HG03135 (cell line): Measurements from ENCODE around the gene PSENEN.
"Not testable (repeated sequence)": the region's sequence is repeated elsewhere in the genome, so short reads cannot be mapped to it uniquely, and the experiment has no call there.

Experiments
- ATAC-seq: cut with Tn5 transposase; IDR thresholded peaks from one replicate; pipeline ENCODE4 v1.9.1; 2021; ENCODE audit warnings: mild to moderate bottlenecking, moderate library complexity; ENCODE audit not compliant: unreplicated experiment

The PSENEN gene

GRCh38 chr19:35787227-35787799 is 41.9 kb downstream of the PSENEN start:
- ATAC-seq, result no peak

GRCh38 chr19:35788205-35788960 is 42.9 kb downstream of the PSENEN start:
- ATAC-seq, result no peak

- no peak for ATAC-seq
These were observed 43.9 kb downstream of the PSENEN start for GRCh38 chr19:35789195-35789977.

GRCh38 chr19:35789978-35790944 is 44.8 kb downstream of the PSENEN start:
- no peak for ATAC-seq

- ATAC-seq, result no peak
These were observed 45.7 kb downstream of the PSENEN start for GRCh38 chr19:35790981-35791813.

GRCh38 chr19:35791814-35792279 is 46.4 kb downstream of the PSENEN start:
- ATAC-seq, result no peak

GRCh38 chr19:35792312-35792711 is 46.9 kb downstream of the PSENEN start:
- ATAC-seq, result no peak

- ATAC-seq, result no peak
These were observed 47.4 kb downstream of the PSENEN start for GRCh38 chr19:35792888-35793287.

- ATAC-seq, result no peak
These were observed 48.1 kb downstream of the PSENEN start for GRCh38 chr19:35793381-35794165.

GRCh38 chr19:35795564-35795963 is 50.1 kb downstream of the PSENEN start:
- not testable (repeated sequence) for ATAC-seq
